ENCODE data around the gene SHANK1.

Gene SHANK1

GRCh38 chr19:50628146-50628545, 91.5 kb downstream of the SHANK1 start:
- no peak overlapping the region for H3K4me3 ChIP-seq (ENCODE audit: insufficient read depth, low read length, poor library complexity, severe bottlenecking)
- no peaks in the 10 kb centered on the region for H3K36me3 ChIP-seq (ENCODE audit: low read length)
- H3K9ac ChIP-seq (ENCODE audit: low read length): no peak overlapping the region
- no peak overlapping the region for H2AFZ ChIP-seq (ENCODE audit: low read depth, low read length, severe bottlenecking)
- no peak overlapping the region for H3K4me2 ChIP-seq (ENCODE audit: low read depth, low read length, poor library complexity, severe bottlenecking)
- H3K79me2 ChIP-seq (ENCODE audit: insufficient read depth, low read length): no peaks in the 10 kb centered on the region
- no peak overlapping the region for H3K27ac ChIP-seq (ENCODE audit: low read depth, low read length)
- H3K27me3 ChIP-seq (ENCODE audit: low read length): no peaks in the 10 kb centered on the region
- H3K9me3 ChIP-seq (ENCODE audit: insufficient read depth, low read length): no peaks in the 10 kb centered on the region
- H4K20me1 ChIP-seq (ENCODE audit: low read depth, low read length): no peaks in the 10 kb centered on the region
- no peaks in the 10 kb centered on the region for H3K9me2 ChIP-seq (replicated peaks; ENCODE audit: insufficient read depth, low read length)
- H3F3A ChIP-seq (ENCODE audit: insufficient read depth): no peaks in the 10 kb centered on the region
- TF ChIP-seq EZH2phosphoT487 (conservative IDR thresholded peaks at IDR 0.05; ENCODE audit: low read length): no peak
- no peak for TF ChIP-seq CTCF (IDR thresholded peaks at IDR 0.05; ENCODE audit: insufficient read depth, low read length, poor library complexity, severe bottlenecking)

DNA sequence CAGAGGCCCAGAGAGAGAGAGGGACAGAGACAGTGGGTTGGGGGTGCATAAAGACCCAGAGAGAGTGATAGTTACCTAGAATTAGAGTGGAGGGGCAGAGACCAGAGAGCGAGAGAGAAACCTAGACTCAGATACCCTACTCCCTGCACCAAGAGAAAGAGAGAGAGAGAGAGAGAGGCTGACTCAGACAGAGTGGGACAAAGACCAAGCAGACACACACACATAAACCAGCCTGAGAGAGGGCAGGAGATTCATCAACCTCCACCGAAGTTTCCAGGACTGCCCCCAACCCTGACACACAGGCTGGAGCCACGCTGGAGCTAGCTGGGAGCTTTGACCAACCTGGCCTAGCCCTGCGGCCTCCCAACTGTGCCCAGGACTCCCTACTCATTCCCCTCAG, 92.8 kb downstream of the SHANK1 start:
- TF ChIP-seq EZH2phosphoT487 (conservative IDR thresholded peaks at IDR 0.05; ENCODE audit: low read length) (no peak), CTCF (IDR thresholded peaks at IDR 0.05; ENCODE audit: insufficient read depth, low read length, poor library complexity, severe bottlenecking) (no peak)
- H3F3A ChIP-seq (ENCODE audit: insufficient read depth): no peaks in the 10 kb centered on the region
- no peak overlapping the region for H2AFZ ChIP-seq (ENCODE audit: low read depth, low read length, severe bottlenecking)
- no peak overlapping the region for H3K9ac ChIP-seq (ENCODE audit: low read length)
- H3K27me3 ChIP-seq (ENCODE audit: low read length): no peaks in the 10 kb centered on the region
- no peak overlapping the region for H3K4me3 ChIP-seq (ENCODE audit: insufficient read depth, low read length, poor library complexity, severe bottlenecking)
- no peak overlapping the region for H3K4me2 ChIP-seq (ENCODE audit: low read depth, low read length, poor library complexity, severe bottlenecking)
- no peaks in the 10 kb centered on the region for H3K79me2 ChIP-seq (ENCODE audit: insufficient read depth, low read length)
- no peaks in the 10 kb centered on the region for H3K36me3 ChIP-seq (ENCODE audit: low read length)
- no peak overlapping the region for H3K27ac ChIP-seq (ENCODE audit: low read depth, low read length)
- H4K20me1 ChIP-seq (ENCODE audit: low read depth, low read length): no peaks in the 10 kb centered on the region
- H3K9me2 ChIP-seq (replicated peaks; ENCODE audit: insufficient read depth, low read length): no peaks in the 10 kb centered on the region
- no peaks in the 10 kb centered on the region for H3K9me3 ChIP-seq (ENCODE audit: insufficient read depth, low read length)

DNA sequence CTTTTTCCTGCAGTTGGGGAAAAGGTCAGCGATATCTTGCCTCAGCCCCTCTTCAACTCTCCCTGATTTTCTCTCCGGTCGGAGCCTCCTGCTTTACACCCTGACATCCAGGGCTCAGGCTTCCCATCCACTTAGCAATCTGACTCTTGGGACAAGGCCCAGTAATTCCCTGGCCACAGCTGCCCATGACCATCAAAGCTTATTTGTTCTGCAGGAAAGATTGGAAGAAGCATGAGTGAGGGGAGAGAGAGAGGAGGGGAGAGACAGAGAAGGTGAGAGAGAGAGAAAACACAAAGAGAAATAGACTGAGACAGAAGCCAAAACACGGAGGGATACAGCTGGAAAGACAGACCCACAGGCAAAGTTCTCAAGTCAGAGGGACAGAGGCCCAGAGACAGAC, 93.6 kb downstream of the SHANK1 start:
- no peak overlapping the region for H3K27ac ChIP-seq (ENCODE audit: low read depth, low read length)
- TF ChIP-seq EZH2phosphoT487 (conservative IDR thresholded peaks at IDR 0.05; ENCODE audit: low read length) (no peak), CTCF (IDR thresholded peaks at IDR 0.05; ENCODE audit: insufficient read depth, low read length, poor library complexity, severe bottlenecking) (no peak)

More for the DNA sequence above, 93.6 kb downstream of the SHANK1 start:
- Histone ChIP-seq H3K9ac (ENCODE audit: low read length) (no peak overlapping the region), H3K9me2 (replicated peaks; ENCODE audit: insufficient read depth, low read length) (no peaks in the 10 kb centered on the region), H3F3A (ENCODE audit: insufficient read depth) (no peaks in the 10 kb centered on the region), H3K4me3 (ENCODE audit: insufficient read depth, low read length, poor library complexity, severe bottlenecking) (no peak overlapping the region), H3K36me3 (ENCODE audit: low read length) (no peaks in the 10 kb centered on the region), H3K27me3 (ENCODE audit: low read length) (no peaks in the 10 kb centered on the region), H3K9me3 (ENCODE audit: insufficient read depth, low read length) (no peaks in the 10 kb centered on the region), H4K20me1 (ENCODE audit: low read depth, low read length) (no peaks in the 10 kb centered on the region), H2AFZ (ENCODE audit: low read depth, low read length, severe bottlenecking) (no peak overlapping the region), H3K4me2 (ENCODE audit: low read depth, low read length, poor library complexity, severe bottlenecking) (no peak overlapping the region), H3K79me2 (ENCODE audit: insufficient read depth, low read length) (no peaks in the 10 kb centered on the region)

All from SU-DHL-6 (cell line).